PC-3 (cell line): ENCODE measurements around the gene CD3E.

Source experiments
- CTCF ChIP-seq: fragments of 300-600 bp; sonication (generic); conservative IDR thresholded peaks from 2 replicates; pipeline ENCODE4 v1.5.1; 2017; ENCODE audit warnings: antibody characterized with exemption, low read depth, mild to moderate bottlenecking, low read length
- EZH2 ChIP-seq: fragments of 300-600 bp; sonication (generic); IDR thresholded peaks from one replicate; pipeline ENCODE4 v1.6.1; 2017; ENCODE audit warnings: antibody characterized with exemption, mild to moderate bottlenecking, low read length; ENCODE audit not compliant: unreplicated experiment

- TF ChIP-seq CTCF (no peak), EZH2 (no peak)
These were observed 38.7 kb downstream of the CD3E start for GRCh38 chr11:118343248-118343647.
